RWPE2 (cell line): ENCODE data around the gene TTN.

ENCODE experiments used
- ATAC-seq: fragments of 200-7000 bp; cut with Tn5 transposase; 3 replicates; pipeline ENCODE4 v1.9.1; 2021; ENCODE audit warnings: low read depth
- DNase-seq: peaks from one replicate; pipeline ENCODE4 v3.0.0-alpha.2; 2020; ENCODE audit warnings: low spot score
- H3K27ac ChIP-seq: fragments of 450-650 bp; 2 replicates; pipeline ENCODE4 v1.5.1; 2017; ENCODE audit warnings: mild to moderate bottlenecking; ENCODE audit not compliant: poor library complexity, severe bottlenecking
- H3K27me3 ChIP-seq: fragments of 250-450 bp; sonication (Bioruptor Pico); 2 replicates; pipeline ENCODE4 v1.5.1; 2021; ENCODE audit warnings: mild to moderate bottlenecking, moderate library complexity; ENCODE audit not compliant: insufficient read depth, poor library complexity, severe bottlenecking
- H3K36me3 ChIP-seq: fragments of 250-450 bp; sonication (Bioruptor Pico); 2 replicates; pipeline ENCODE4 v1.5.1; 2020; ENCODE audit warnings: low read depth, mild to moderate bottlenecking, moderate library complexity
- H3K4me1 ChIP-seq: fragments of 250-450 bp; sonication (Bioruptor Pico); 2 replicates; pipeline ENCODE4 v1.5.1; 2021; ENCODE audit warnings: mild to moderate bottlenecking, moderate library complexity; ENCODE audit not compliant: insufficient read depth, poor library complexity, severe bottlenecking
- H3K4me3 ChIP-seq: fragments of 250-450 bp; sonication (Bioruptor Pico); 2 replicates; pipeline ENCODE4 v1.5.1; 2021; ENCODE audit warnings: mild to moderate bottlenecking, moderate library complexity; ENCODE audit not compliant: severe bottlenecking
- H3K9me3 ChIP-seq: fragments of 250-450 bp; sonication (Bioruptor Pico); 2 replicates; pipeline ENCODE4 v1.5.1; 2021; ENCODE audit warnings: mild to moderate bottlenecking, moderate library complexity; ENCODE audit not compliant: severe bottlenecking
- TF ChIP-seq, protein P1 (sequence below): fragments of 450-650 bp; IDR thresholded peaks from one replicate; pipeline ENCODE4 v1.5.1; 2017; ENCODE audit warnings: mild to moderate bottlenecking, moderate library complexity; ENCODE audit not compliant: poor library complexity, severe bottlenecking

The TTN gene

GRCh38 chr2:178523596-178524134, 283.6 kb downstream of the TTN start:
- ATAC-seq = peak; percentile 31
- Histone ChIP-seq H3K36me3 (no peaks in the 10 kb centered on the region), H3K4me1 (peaks cover 11% of the 10 kb centered on the region), H3K9me3 (no peaks in the 10 kb centered on the region), H3K27me3 (no peaks in the 10 kb centered on the region), H3K4me3 (peak overlapping the region; percentile 60), H3K27ac (peak overlapping the region; percentile 30)
- DNase-seq = no peak
- TF ChIP-seq, protein P1, sequence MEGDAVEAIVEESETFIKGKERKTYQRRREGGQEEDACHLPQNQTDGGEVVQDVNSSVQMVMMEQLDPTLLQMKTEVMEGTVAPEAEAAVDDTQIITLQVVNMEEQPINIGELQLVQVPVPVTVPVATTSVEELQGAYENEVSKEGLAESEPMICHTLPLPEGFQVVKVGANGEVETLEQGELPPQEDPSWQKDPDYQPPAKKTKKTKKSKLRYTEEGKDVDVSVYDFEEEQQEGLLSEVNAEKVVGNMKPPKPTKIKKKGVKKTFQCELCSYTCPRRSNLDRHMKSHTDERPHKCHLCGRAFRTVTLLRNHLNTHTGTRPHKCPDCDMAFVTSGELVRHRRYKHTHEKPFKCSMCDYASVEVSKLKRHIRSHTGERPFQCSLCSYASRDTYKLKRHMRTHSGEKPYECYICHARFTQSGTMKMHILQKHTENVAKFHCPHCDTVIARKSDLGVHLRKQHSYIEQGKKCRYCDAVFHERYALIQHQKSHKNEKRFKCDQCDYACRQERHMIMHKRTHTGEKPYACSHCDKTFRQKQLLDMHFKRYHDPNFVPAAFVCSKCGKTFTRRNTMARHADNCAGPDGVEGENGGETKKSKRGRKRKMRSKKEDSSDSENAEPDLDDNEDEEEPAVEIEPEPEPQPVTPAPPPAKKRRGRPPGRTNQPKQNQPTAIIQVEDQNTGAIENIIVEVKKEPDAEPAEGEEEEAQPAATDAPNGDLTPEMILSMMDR = no peak

DNA sequence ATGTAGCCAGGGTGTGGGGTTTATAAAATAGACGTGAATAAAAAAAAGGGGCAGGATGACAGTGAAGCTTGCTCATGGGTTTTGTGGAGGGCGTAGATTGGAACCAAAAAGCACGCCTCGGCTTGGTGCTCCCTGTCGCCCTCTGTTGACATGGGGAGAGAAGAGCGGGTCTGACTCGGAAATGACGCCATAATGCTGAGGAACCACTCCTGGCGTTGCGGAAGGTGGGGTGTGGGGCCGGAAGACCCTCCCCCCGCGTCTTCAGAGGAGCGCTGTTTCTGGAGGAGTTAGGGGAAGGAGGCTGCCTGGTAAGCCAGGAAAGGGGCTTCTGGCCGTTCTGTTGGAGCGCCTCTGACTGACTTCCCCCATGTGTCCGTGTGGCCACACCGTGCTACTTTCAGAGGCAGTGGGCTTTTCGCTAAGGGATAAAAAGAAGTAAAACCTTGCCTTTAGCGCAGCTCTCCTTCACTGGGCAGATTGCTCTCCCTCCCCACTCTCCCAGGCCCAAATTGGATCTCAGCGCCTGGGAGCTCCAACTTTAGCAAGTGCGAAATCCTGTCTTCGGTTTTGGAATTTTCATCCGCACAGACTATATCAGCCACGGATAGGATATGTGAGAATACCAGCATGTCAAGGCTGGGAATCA, 284.1 kb downstream of the TTN start:
- ATAC-seq (peak; percentile 92), DNase-seq (peak; percentile 77)
- Histone ChIP-seq H3K36me3 (no peaks in the 10 kb centered on the region), H3K4me3 (peak overlapping the region; percentile 60), H3K9me3 (no peaks in the 10 kb centered on the region), H3K27me3 (no peaks in the 10 kb centered on the region), H3K27ac (peak overlapping the region; percentile 30), H3K4me1 (peaks cover 11% of the 10 kb centered on the region)
- TF ChIP-seq, protein P1 = peak; percentile 90

DNA sequence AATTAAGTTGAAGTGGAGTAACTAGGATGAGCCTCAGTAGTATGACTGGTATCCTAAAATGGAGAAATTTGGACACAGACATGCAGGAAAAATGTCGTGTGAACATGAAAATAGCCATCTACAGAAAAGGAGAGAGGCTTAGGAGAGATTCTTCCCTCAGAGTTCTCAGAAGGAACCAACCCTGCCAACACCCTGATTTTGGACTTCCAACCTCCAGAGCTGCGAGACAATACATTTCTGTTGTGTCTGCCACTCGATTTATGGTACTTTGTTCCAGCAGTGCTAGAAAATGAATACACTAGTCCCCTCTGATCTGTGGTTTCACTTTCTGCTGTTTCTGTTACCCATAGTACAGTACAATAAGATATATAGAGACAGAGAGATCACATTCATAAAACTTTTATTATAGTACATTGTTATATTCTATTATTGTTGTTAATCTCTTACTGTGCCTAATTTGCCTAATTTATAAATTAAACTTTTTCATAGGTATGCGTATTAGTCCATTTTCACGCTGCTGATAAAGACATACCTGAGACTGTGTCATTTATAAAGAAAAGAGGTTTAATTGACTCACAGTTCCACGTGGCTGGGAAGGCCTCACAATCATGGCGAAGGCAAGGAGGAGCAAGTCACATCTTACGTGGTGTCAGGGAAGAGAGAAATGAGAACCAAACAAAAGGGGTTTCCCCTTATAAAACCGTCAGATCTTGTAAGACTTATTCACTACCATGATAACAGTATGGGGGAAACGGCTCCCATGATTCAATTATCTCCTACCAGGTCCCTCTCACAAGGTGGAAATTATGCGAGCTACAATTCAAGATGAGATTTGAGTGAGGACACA, 285.7 kb downstream of the TTN start:
- DNase-seq = no peak
- Histone ChIP-seq H3K4me1 (peaks cover 11% of the 10 kb centered on the region), H3K36me3 (no peaks in the 10 kb centered on the region), H3K4me3 (no peak overlapping the region), H3K27me3 (no peaks in the 10 kb centered on the region), H3K27ac (no peak overlapping the region), H3K9me3 (no peaks in the 10 kb centered on the region)
- TF ChIP-seq, protein P1 = no peak
- no peak for ATAC-seq

- ATAC-seq = no peak
- Histone ChIP-seq H3K4me1 (peaks cover 16% of the 10 kb centered on the region), H3K9me3 (no peaks in the 10 kb centered on the region), H3K27me3 (no peaks in the 10 kb centered on the region), H3K27ac (no peak overlapping the region), H3K36me3 (peaks cover 9% of the 10 kb centered on the region; the same call in 1 of the 2 replicates), H3K4me3 (no peak overlapping the region)
- DNase-seq = no peak
- TF ChIP-seq, protein P1 = no peak
These were observed 289.7 kb downstream of the TTN start for GRCh38 chr2:178517496-178517895.
